Measurements from ENCODE around the gene NHLRC1.

Gene NHLRC1

GRCh38 chr6:18081025-18081668 lies 41.3 kb downstream of the NHLRC1 start:
- no peak for DNase-seq (ENCODE audit: low spot score)

- DNase-seq (ENCODE audit: low spot score), result no peak
Measured at GRCh38 chr6:18080544-18080943, 41.9 kb downstream of the NHLRC1 start.

GRCh38 chr6:18078866-18079265 lies 43.6 kb downstream of the NHLRC1 start:
- no peak for DNase-seq (ENCODE audit: low spot score)

GRCh38 chr6:18076231-18076630 lies 46.2 kb downstream of the NHLRC1 start:
- DNase-seq (ENCODE audit: low spot score), result no peak

GRCh38 chr6:18072841-18073240 lies 49.6 kb downstream of the NHLRC1 start:
- DNase-seq (ENCODE audit: low spot score), result no peak

- DNase-seq (ENCODE audit: low spot score), result no peak
Measured at GRCh38 chr6:18070486-18070885, 52.0 kb downstream of the NHLRC1 start.
